ENCODE measurements around the gene MT1H.

MT1H gene

DNA sequence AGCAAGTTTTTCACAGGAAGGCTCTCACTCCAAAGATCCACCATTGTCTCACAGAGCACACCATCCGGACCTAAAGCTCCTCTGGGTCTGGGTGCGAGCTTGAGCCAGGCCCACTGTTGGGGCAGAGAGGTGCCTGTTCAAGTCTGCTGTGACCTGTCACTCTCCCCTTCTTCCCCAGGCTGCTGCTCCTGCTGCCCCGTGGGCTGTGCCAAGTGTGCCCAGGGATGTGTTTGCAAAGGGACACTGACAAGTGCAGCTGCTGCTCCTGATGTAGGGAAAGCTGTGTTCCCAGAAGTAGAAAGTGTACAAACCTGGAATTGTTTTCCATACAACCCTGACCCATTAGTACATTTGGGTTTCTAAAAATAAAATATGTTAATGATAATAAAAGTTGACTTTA lies 7.9 kb downstream of the MT1H start:
- Histone ChIP-seq H3K9me2 (replicated peaks; ENCODE audit: insufficient read depth, low read length) (no peaks in the 10 kb centered on the region), H3K4me1 (ENCODE audit: low read length) (no peaks in the 10 kb centered on the region), H3K79me2 (ENCODE audit: low read length) (no peaks in the 10 kb centered on the region), H3F3A (ENCODE audit: insufficient read depth, low read length) (no peaks in the 10 kb centered on the region), H3K4me3 (ENCODE audit: low read length) (no peak overlapping the region), H3K27ac (ENCODE audit: low read length) (no peak overlapping the region), H3K27me3 (replicated peaks; ENCODE audit: insufficient read depth, low read length) (peaks cover 34% of the 10 kb centered on the region), H2AFZ (ENCODE audit: low read length) (no peak overlapping the region), H3K36me3 (replicated peaks; ENCODE audit: insufficient read depth, low read length) (no peaks in the 10 kb centered on the region), H3K9me3 (replicated peaks; ENCODE audit: insufficient read depth, low read length) (no peaks in the 10 kb centered on the region), H4K20me1 (ENCODE audit: insufficient read depth, low read length) (no peaks in the 10 kb centered on the region), H3K4me2 (ENCODE audit: low read depth, low read length) (no peak overlapping the region), H3K9ac (ENCODE audit: low read length) (no peak overlapping the region)
- no peak for TF ChIP-seq EZH2phosphoT487 (IDR thresholded peaks at IDR 0.05; ENCODE audit: low read length)
- TF ChIP-seq CTCF (IDR thresholded peaks at IDR 0.05; ENCODE audit: low read length): no peak
- TF ChIP-seq EZH2 (optimal IDR thresholded peaks at IDR 0.05; ENCODE audit: low read depth, low read length): no peak
- DNase-seq: no peak

GRCh38 chr16:56679078-56679730 lies 9.6 kb downstream of the MT1H start:
- no peak overlapping the region for H3K9ac ChIP-seq (ENCODE audit: low read length)
- H3K36me3 ChIP-seq (replicated peaks; ENCODE audit: insufficient read depth, low read length): no peaks in the 10 kb centered on the region
- no peak for TF ChIP-seq CTCF (IDR thresholded peaks at IDR 0.05; ENCODE audit: low read length)
- no peak for TF ChIP-seq EZH2 (optimal IDR thresholded peaks at IDR 0.05; ENCODE audit: low read depth, low read length)
- no peak for TF ChIP-seq EZH2phosphoT487 (IDR thresholded peaks at IDR 0.05; ENCODE audit: low read length)
- H3K9me2 ChIP-seq (replicated peaks; ENCODE audit: insufficient read depth, low read length): no peaks in the 10 kb centered on the region
- H3K4me2 ChIP-seq (ENCODE audit: low read depth, low read length): no peak overlapping the region
- H3K9me3 ChIP-seq (replicated peaks; ENCODE audit: insufficient read depth, low read length): no peaks in the 10 kb centered on the region
- no peaks in the 10 kb centered on the region for H3K79me2 ChIP-seq (ENCODE audit: low read length)
- no peaks in the 10 kb centered on the region for H3K4me1 ChIP-seq (ENCODE audit: low read length)
- no peaks in the 10 kb centered on the region for H3F3A ChIP-seq (ENCODE audit: insufficient read depth, low read length)
- H4K20me1 ChIP-seq (ENCODE audit: insufficient read depth, low read length): no peaks in the 10 kb centered on the region
- H3K27me3 ChIP-seq (replicated peaks; ENCODE audit: insufficient read depth, low read length): peaks cover 31% of the 10 kb centered on the region
- H2AFZ ChIP-seq (ENCODE audit: low read length): no peak overlapping the region
- DNase-seq: no peak
- H3K4me3 ChIP-seq (ENCODE audit: low read length): no peak overlapping the region
- H3K27ac ChIP-seq (ENCODE audit: low read length): no peak overlapping the region

DNA sequence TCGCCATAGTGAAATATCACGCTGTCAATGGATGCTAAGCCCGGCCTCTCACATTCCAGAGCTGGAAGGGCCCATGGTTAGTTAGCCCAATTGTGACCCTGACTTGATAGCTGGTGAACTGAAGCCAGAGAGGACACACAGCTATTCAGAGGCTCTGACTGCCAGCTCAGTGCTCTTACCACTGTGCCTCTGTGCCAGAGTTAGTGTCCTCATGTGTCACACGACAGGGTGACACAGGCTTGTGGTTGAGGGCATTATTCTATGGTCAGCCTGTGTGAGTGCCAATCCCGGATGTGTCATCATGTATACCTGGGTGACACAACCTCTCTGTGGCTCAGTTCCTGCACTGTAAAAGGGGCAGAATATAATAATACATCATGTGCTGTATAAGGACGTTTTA lies 10.2 kb downstream of the MT1H start:
- no peaks in the 10 kb centered on the region for H4K20me1 ChIP-seq (ENCODE audit: insufficient read depth, low read length)
- H3F3A ChIP-seq (ENCODE audit: insufficient read depth, low read length): no peaks in the 10 kb centered on the region
- no peaks in the 10 kb centered on the region for H3K4me1 ChIP-seq (ENCODE audit: low read length)
- DNase-seq: no peak
- H3K4me3 ChIP-seq (ENCODE audit: low read length): no peak overlapping the region
- TF ChIP-seq EZH2phosphoT487 (IDR thresholded peaks at IDR 0.05; ENCODE audit: low read length) (no peak), CTCF (IDR thresholded peaks at IDR 0.05; ENCODE audit: low read length) (no peak), EZH2 (optimal IDR thresholded peaks at IDR 0.05; ENCODE audit: low read depth, low read length) (no peak)
- H3K27me3 ChIP-seq (replicated peaks; ENCODE audit: insufficient read depth, low read length): peaks cover 31% of the 10 kb centered on the region
- H3K9ac ChIP-seq (ENCODE audit: low read length): no peak overlapping the region
- no peak overlapping the region for H2AFZ ChIP-seq (ENCODE audit: low read length)
- H3K27ac ChIP-seq (ENCODE audit: low read length): no peak overlapping the region
- H3K4me2 ChIP-seq (ENCODE audit: low read depth, low read length): no peak overlapping the region
- H3K36me3 ChIP-seq (replicated peaks; ENCODE audit: insufficient read depth, low read length): no peaks in the 10 kb centered on the region
- no peaks in the 10 kb centered on the region for H3K79me2 ChIP-seq (ENCODE audit: low read length)
- no peaks in the 10 kb centered on the region for H3K9me3 ChIP-seq (replicated peaks; ENCODE audit: insufficient read depth, low read length)
- H3K9me2 ChIP-seq (replicated peaks; ENCODE audit: insufficient read depth, low read length): no peaks in the 10 kb centered on the region
